Measurements from ENCODE around the gene SIT1.

GRCh38 chr9:35669331-35670145 lies 18.8 kb upstream of the SIT1 start:
- TF ChIP-seq POLR2A (IDR thresholded peaks at IDR 0.05) = no peak
- TF ChIP-seq CTCF (IDR thresholded peaks at IDR 0.05) = no peak
